ENCODE measurements around the gene GOLT1A.

DNA sequence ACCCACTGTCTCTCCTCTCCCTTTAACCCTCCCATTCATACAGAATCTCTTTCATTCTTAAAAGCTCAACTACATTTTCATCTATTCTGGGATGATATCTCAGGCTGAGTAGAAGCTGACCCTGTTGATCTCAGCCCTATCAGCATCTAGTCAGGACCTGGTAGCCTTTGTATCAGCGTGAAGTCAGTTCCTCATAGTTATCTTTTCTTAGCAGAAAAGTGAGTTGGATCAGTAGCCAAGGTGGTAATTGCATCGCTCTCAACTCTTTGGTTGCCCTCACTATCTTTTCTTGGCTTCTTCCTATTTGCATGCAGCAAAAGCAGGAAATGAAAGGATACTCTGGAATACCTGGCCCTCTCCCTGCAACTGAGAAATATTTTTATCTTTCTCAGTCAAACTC is 13.6 kb upstream of the GOLT1A start:
- TF ChIP-seq POLR2AphosphoS5 (IDR thresholded peaks at IDR 0.05; ENCODE audit: low read length) (no peak), EZH2 (IDR thresholded peaks at IDR 0.05; ENCODE audit: borderline replicate concordance, control insufficient read depth, low read depth, low read length) (no peak), DPF2 (IDR thresholded peaks at IDR 0.05) (no peak), POLR2A (IDR thresholded peaks at IDR 0.05; ENCODE audit: low read depth, low read length) (no peak), ETV6 (conservative IDR thresholded peaks at IDR 0.05 in 1 of 2, IDR thresholded peaks at IDR 0.05 in 1 of 2; ENCODE audit: borderline replicate concordance in 1 of 2, low read depth in 1 of 2) (no peak), EGR1 (IDR thresholded peaks at IDR 0.05; ENCODE audit: borderline replicate concordance in 1 of 2, low read depth in 2 of 2, low read length in 2 of 2) (no peak), POLR2AphosphoS2 (IDR thresholded peaks at IDR 0.05; ENCODE audit: low read depth, low read length) (no peak), ZSCAN29 (IDR thresholded peaks at IDR 0.05) (no peak)
- TF ChIP-seq, protein P1, sequence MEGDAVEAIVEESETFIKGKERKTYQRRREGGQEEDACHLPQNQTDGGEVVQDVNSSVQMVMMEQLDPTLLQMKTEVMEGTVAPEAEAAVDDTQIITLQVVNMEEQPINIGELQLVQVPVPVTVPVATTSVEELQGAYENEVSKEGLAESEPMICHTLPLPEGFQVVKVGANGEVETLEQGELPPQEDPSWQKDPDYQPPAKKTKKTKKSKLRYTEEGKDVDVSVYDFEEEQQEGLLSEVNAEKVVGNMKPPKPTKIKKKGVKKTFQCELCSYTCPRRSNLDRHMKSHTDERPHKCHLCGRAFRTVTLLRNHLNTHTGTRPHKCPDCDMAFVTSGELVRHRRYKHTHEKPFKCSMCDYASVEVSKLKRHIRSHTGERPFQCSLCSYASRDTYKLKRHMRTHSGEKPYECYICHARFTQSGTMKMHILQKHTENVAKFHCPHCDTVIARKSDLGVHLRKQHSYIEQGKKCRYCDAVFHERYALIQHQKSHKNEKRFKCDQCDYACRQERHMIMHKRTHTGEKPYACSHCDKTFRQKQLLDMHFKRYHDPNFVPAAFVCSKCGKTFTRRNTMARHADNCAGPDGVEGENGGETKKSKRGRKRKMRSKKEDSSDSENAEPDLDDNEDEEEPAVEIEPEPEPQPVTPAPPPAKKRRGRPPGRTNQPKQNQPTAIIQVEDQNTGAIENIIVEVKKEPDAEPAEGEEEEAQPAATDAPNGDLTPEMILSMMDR (IDR thresholded peaks at IDR 0.05 in 2 of 3, conservative IDR thresholded peaks at IDR 0.05 in 1 of 3; ENCODE audit: control insufficient read depth in 2 of 3, extremely low read depth in 1 of 3, insufficient read depth in 1 of 3, low read depth in 3 of 3, low read length in 3 of 3): no peak
- TF ChIP-seq, protein P2, sequence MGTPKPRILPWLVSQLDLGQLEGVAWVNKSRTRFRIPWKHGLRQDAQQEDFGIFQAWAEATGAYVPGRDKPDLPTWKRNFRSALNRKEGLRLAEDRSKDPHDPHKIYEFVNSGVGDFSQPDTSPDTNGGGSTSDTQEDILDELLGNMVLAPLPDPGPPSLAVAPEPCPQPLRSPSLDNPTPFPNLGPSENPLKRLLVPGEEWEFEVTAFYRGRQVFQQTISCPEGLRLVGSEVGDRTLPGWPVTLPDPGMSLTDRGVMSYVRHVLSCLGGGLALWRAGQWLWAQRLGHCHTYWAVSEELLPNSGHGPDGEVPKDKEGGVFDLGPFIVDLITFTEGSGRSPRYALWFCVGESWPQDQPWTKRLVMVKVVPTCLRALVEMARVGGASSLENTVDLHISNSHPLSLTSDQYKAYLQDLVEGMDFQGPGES (IDR thresholded peaks at IDR 0.05): no peak
- TF ChIP-seq, protein P3, sequence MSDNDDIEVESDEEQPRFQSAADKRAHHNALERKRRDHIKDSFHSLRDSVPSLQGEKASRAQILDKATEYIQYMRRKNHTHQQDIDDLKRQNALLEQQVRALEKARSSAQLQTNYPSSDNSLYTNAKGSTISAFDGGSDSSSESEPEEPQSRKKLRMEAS (IDR thresholded peaks at IDR 0.05; ENCODE audit: low read depth, low read length): no peak
- TF ChIP-seq, protein P4, sequence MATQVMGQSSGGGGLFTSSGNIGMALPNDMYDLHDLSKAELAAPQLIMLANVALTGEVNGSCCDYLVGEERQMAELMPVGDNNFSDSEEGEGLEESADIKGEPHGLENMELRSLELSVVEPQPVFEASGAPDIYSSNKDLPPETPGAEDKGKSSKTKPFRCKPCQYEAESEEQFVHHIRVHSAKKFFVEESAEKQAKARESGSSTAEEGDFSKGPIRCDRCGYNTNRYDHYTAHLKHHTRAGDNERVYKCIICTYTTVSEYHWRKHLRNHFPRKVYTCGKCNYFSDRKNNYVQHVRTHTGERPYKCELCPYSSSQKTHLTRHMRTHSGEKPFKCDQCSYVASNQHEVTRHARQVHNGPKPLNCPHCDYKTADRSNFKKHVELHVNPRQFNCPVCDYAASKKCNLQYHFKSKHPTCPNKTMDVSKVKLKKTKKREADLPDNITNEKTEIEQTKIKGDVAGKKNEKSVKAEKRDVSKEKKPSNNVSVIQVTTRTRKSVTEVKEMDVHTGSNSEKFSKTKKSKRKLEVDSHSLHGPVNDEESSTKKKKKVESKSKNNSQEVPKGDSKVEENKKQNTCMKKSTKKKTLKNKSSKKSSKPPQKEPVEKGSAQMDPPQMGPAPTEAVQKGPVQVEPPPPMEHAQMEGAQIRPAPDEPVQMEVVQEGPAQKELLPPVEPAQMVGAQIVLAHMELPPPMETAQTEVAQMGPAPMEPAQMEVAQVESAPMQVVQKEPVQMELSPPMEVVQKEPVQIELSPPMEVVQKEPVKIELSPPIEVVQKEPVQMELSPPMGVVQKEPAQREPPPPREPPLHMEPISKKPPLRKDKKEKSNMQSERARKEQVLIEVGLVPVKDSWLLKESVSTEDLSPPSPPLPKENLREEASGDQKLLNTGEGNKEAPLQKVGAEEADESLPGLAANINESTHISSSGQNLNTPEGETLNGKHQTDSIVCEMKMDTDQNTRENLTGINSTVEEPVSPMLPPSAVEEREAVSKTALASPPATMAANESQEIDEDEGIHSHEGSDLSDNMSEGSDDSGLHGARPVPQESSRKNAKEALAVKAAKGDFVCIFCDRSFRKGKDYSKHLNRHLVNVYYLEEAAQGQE (IDR thresholded peaks at IDR 0.05; ENCODE audit: low read depth, low read length): no peak
